NCI-H524 treated with DMSO at 0.1 percent for 48 hours (cell line): ENCODE measurements around the gene IGFBP5.

ENCODE experiments used
- DNase-seq: peaks from one replicate; lab custom pipeline; 2025; lab: John Stamatoyannopoulos, UW

Gene IGFBP5

DNA sequence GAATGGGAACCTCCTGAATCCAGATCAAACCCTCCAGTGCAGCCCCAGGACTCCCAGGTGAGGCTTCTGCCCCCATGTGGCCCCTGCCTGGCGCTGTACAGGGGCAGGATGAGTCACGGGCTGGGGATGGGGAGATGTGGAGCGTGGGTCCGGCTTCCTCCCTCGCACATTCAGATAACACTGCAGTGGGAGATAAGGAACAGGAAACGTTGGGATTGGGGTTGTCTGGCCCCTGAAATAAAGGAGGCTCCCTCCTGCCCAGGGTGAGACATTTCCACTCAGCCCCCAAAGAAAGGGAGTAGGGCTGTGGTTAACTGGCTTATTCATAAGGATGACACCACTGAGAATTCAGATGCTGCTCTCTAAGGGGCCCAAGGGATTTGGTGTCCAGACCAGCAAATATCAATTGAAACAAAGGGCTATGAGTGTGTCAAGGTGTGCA is 30.7 kb downstream of the IGFBP5 start:
- DNase-seq, result no peak

DNA sequence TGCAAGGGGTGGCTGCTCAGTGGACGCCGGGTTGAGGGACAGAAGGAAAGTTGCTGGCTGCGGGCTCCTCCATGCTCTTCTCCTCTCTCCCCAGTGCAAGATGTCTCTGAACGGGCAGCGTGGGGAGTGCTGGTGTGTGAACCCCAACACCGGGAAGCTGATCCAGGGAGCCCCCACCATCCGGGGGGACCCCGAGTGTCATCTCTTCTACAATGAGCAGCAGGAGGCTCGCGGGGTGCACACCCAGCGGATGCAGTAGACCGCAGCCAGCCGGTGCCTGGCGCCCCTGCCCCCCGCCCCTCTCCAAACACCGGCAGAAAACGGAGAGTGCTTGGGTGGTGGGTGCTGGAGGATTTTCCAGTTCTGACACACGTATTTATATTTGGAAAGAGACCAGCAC is 31.5 kb downstream of the IGFBP5 start:
- DNase-seq, result no peak

DNA sequence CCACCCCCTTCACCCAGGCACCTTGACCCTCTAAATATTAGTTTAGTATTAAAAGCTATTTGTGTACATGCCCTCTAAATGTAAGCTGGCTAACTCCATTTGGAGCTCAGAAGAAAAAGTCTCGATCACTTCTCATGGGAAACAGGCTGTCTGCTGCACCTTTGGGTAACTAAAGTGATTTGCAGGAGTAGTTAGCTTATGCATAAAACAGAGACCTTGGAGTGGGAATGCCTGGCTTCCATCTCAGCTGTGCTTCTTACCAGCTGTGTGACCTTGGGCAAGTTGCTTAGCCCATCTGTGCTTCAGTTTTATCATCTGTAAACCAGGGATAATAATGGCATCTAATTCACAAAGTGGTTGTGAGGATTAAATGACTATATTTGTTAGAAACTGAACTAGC is 32.2 kb downstream of the IGFBP5 start:
- DNase-seq, result no peak

DNA sequence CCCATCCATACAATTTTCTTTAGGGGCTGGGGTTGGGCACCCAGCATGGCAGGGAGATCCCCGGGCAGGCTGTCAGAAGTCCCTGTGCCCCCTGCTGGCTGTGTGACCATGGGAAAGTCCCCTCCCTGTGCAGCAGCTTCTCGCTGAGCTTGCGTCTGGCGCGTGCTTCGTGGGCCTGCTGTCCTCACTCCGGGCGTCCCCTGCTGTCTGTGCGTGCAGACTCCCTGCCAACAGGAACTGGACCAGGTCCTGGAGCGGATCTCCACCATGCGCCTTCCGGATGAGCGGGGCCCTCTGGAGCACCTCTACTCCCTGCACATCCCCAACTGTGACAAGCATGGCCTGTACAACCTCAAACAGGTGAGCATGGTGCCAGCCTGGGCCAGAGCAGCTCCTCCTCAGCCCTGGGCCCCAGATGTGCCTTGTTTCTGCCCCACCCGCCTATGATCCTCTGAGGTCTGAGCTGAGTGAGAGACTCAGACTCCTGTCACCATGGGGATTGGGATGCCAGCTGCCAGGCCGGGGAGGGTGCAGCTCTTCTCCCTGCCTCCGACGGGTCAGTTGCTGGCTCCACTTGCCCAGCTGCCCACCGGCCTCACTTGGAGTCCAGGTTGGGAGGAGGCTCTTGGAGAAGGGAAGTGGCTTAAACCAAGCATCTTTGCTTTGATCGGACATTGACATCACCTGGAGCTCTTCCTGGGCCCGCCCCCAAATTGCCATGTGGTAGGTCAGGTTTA is 33.5 kb downstream of the IGFBP5 start:
- no peak for DNase-seq

DNA sequence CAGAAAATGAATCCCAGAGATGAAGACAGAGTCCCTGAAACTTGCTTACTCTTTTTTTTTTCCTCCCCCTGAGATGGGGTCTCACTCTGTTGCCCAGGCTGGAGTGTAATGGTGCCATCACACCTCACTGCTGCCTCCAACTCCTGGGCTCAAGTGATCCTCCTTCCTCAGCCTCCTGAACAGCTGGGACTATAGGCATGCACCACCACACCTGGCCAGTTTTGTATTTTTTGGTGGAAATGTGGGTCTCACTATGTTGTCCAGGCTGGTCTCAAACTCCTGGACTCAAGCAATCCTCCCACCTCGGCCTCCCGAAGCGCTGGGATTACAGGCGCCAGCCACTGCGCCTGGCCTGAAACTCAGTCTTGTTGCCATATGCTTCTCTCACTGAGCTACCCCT is 34.3 kb downstream of the IGFBP5 start:
- DNase-seq, result no peak

DNA sequence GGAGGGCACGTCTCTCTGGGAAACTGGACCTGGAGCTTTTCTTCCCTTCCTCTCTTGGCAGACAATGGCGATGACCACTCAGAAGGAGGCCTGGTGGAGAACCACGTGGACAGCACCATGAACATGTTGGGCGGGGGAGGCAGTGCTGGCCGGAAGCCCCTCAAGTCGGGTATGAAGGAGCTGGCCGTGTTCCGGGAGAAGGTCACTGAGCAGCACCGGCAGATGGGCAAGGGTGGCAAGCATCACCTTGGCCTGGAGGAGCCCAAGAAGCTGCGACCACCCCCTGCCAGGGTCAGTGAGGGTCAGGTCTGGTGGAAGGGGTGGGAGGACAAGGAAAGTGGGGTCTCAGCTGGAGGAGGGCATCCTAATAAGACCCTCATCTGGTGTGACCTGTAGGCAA is 34.9 kb downstream of the IGFBP5 start:
- DNase-seq, result no peak

DNA sequence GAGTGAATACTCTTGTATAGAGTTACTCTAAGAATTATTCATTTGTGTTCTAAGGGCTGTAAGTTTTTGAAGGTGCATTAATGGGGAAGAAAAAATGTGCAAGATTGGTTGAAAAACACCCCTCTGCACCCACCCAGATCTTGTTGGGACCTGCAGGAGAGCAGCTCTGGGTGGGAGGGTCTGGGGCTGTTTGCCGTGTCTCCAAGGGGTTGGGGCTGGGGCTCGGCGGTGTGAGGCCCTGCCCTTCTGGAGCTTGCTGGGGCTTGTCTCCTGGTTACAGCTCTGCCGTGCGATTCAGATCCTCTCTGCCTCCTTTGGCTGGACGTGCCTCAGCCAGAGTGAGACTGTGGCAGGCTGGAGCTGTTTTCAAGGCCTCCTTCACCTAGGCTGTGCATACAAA is 36.1 kb downstream of the IGFBP5 start:
- DNase-seq, result no peak

DNA sequence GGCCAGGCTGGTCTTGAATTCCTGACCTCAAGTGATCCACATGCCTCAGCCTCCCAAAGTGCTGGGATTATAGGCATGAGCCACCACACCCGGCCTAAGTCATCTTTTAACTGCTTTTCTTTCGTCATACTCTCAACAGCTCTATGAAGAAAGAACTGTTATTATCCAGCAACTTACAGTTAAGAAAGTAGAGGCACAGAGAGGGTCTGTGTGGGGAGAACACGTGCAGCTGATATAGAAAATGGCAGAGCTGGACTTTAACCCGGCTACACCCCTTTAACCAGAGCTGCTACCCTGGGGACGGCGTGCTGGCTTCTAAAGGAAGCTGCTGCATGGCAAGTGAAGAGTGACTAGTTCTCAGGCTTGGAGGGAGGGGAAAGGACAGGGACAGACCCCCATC is 36.6 kb downstream of the IGFBP5 start:
- no peak for DNase-seq

DNA sequence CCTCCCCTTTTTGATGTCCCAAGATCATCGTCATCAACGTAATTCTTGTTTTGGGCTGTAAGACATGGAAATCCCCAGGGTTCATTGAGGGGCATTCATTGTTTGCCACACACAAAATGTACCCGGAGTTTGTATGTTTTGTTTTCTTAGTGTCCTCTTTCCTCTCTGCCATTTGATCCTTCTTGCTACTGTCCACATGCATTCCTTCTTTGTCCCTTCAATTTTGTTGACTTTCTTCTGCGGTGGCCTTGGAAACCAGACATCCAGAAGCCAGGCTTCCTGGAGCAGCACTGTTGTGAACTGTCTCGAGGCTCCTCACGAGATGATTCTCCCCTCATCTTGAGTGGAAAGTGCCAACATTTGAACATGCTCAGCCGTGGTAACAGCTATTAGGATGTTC is 37.4 kb downstream of the IGFBP5 start:
- no peak for DNase-seq

DNA sequence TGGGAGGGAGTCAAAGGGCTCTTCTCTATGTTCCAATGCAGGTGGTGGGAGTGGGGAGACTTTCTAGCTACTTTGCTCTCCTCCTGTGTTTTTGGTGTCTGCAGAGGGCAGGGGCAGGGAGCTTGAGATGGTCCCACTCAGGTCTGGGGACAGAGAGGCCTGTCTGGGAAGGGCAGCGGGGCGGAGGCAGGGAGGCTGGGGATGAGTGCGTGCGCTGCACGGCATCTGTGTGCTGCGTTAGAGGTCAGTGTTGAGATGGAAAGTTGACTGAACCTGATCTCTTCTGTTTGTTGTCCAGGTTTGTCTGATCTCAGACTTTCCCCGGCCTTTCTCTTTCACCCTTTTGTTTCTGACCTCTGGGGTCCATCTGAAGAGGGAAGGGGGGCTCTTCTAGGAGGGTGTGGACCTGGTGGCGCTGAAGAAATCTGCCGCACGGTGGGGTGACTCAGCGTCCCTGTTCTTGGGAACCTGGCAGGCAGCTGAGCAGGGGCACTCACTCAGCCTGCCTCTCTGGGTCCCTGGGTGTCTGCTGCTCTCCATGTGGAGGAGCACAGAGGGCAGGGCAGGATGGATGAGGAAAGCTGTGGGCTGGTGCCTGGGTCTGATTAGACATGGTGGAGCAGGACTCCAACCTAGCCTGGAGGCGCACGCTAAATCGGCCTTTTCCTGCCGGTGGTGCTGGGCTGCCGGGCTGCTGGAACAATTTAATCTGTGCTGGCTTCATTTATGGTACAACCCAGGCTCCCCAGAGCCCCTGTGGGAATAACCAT is 38.1 kb downstream of the IGFBP5 start:
- no peak for DNase-seq

DNA sequence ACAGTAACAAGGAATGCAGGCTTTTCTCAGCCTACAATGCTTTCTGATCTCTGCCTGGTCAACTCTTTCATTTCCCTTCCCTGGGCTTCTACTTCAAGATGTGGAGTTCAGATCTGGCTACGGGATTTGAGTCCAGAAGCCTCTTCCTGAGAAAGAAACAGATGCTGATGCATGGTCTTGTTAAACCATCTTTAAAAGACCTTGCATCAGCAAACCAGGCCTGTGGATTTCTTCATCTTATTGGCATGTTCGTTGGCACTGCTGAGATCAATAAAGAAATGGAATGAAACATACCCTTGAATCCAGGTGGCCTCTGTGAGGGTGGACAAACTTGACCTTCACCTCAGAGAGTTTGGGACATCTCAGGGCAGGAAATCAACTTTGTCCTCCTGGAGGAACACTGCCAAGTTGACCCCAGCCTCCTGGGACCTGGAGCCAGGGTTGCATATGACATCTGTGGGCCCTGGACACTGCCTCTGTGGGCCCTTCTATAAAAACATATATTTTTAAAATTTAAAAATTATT is 40.8 kb downstream of the IGFBP5 start:
- DNase-seq, result no peak

DNA sequence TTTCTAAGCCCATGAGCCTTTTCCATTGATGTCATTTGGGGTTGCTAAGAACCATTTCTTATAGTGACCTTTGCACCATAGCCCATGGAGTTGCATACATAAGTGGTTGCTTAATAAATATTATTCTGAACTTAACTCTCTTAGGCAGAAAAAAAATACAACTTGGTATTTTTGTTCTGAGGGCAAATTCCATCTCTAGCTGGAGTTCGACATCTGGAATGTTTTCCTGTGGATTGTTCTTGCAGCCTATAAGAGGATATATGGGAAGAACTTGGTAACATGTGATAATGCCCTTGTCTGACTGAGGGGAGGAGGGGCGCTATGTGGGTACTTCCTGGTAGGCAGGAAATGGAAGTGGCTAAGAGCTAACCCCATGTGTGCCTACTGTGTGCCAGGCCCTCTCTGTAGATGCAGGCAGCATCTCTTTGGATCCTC is 41.4 kb downstream of the IGFBP5 start:
- no peak for DNase-seq

DNA sequence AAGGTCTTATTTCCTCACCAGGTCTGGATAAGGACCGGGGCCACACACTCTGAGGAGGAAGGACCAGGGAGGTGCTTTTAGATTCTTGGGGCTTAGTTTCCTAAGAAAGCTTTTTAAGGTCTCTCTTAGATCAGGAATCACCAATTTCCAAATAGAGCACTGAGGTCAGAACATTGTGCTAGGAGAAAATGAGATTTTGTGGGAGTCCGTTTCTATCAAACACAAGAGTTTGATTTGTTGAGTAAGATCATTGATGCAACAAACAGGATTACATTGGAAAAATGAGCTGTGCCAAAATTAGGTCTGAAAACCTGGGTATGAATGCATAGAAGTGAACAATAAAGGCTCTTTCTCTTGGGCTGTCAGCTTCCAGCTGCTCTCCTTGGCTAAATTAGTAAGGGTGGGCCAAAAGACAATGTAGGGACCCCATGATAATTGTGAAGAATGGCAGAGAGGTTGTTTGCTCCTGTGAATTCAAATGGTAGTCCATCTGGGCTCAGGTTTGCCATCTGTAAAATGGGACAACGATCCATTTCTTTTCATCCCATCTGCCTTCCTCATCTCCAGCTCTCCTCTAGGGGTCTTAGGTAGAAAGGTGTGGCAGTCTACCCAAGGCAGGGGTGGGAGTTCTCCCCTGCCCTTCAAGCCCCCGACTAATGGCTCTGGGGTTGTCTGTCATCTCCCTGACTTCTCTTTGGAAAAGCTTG is 42.1 kb downstream of the IGFBP5 start:
- no peak for DNase-seq

DNA sequence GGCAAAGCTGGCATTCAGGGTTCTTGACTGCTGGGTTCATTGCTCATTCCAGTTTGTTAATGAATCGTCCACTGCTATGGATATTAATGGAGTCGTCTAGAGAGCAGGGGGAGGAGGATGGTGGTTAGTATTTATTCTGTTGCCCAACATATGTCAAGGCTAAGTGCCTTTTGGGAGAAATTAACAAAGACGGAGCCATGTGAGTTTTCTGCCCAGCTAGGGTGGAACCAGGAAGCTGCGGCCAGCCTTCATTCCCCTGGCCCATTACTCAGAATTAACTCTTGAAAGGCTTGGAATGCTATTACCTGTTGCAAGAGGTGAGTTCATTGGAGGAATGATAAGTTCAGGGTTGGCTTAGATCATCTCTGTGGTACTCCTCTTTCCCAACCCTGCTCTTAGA is 42.8 kb downstream of the IGFBP5 start:
- DNase-seq, result no peak

DNA sequence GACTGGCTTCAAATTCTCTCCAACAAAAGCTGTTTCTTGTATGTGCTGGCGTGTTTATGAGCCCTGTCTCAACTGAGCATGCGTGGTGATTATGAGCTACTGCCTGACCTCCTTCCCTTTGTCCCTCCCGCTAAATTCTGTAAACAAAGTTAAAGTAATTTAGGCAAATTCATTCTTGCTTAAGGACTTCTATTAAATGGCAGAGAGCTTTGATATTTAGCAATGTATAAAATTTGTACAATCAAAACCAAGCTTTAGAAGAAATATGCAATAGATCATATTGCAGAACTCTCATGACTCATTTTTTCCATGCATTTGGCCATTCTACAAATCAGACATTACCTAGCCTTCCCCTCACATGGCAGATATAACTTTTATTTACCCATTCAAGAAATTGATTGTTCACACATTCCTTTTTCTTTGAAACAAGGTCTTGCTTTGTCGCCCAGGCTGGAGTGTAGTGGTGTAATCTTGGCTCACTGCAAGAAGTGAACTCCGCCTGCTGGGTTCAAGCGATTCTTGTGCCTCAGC is 43.9 kb downstream of the IGFBP5 start:
- no peak for DNase-seq

DNA sequence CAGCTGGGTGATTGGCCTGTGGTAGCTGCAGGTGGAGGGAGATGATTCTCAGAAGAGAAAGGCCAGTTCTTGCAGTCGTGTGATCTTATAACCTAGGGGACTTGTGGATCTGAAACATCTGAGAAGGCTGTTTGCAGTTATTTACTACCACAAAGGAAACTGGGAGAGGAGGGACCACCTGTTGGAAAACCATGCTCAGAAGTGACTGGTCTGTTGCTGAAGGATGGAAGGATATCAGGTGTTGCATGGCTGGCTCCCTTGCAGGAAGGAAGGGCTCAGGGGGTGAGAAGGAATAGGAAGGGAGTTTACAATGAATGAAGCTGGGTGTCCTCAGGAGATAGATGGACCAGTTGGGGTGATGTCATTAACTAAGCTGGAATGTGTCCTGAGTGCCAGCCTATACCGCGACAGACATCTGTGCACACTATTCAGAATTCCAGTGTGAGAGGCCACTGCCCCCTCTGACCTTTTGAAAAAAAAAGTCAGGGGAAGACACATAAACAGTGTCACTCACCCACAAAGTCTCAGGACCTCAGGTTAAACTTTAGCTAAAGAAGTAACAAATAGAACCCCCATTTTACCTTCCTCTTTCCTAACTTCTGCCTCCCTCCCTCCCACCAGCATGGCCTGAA is 44.6 kb downstream of the IGFBP5 start:
- DNase-seq, result no peak

DNA sequence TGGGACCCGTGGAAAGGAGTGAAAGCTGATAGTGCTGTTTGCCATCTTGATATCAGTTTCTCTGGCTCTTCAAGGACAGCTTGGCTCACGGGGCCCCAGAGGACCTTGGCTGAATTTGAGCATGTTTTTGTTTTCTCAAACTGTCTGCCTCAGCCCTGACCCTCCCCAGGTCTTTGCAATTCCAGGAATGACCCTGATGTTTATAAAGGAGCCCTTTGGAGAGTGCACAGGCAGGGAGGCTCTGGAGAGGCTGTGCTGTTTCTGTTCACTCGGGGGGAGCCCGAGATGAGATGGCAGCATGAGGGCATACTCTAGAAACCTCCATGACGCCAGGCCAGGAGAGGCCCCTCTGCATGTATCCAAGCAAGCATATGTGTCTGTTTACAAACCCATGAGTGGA is 45.8 kb downstream of the IGFBP5 start:
- DNase-seq, result no peak

DNA sequence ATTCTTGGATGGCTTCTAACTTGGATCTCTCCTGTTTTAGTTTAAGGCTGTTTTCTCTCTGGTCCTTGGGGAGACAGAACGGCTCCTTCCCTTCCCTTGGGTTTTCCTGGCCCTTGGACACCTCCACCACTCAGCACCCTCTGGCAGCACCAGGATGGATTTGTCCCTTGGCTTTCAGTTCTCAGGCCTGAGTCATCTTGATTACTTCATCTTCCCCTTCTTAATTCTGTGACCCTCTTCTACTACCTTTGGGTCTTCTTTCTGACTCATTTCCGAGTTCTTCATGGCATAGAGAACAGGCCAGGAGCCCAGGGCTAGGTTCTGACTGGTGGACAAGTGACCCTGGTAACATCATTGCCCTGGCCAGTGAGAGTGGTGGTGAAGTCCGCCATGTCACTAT is 47.2 kb downstream of the IGFBP5 start:
- DNase-seq, result no peak

DNA sequence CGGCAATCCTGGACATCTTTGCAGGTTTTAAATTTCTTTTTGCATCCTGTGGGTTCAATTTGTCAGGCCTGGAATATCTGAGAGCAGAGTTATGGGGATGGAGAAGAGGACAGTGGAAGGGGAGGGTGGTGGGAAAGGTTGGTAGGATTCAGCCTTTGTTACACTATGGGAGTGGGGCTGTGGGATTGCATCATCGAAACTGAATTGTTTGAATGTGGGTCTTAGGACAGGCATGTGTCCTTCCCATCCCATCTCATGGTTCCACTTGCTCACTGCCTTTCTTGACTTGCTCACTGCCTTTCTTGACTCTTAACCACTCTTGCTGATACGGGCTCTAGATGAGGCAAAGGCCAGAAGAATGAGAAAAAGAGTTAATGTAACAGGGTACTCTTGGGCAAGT is 49.2 kb downstream of the IGFBP5 start:
- no peak for DNase-seq

DNA sequence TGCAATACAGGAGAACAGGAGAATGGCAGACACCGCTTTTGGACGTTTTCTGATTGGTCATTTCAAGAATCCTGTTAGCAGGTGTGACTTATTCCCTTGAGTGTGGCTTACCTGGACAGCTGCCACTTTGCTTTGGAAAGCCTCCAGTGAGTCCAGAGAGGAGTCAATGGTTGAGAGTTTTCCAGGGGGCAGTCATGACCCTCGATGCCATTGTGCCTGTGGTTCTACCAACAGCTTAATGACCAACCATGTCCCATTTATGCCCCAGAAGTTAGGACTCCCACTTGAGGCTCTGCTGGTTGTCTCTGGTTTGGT is 49.8 kb downstream of the IGFBP5 start:
- no peak for DNase-seq

DNA sequence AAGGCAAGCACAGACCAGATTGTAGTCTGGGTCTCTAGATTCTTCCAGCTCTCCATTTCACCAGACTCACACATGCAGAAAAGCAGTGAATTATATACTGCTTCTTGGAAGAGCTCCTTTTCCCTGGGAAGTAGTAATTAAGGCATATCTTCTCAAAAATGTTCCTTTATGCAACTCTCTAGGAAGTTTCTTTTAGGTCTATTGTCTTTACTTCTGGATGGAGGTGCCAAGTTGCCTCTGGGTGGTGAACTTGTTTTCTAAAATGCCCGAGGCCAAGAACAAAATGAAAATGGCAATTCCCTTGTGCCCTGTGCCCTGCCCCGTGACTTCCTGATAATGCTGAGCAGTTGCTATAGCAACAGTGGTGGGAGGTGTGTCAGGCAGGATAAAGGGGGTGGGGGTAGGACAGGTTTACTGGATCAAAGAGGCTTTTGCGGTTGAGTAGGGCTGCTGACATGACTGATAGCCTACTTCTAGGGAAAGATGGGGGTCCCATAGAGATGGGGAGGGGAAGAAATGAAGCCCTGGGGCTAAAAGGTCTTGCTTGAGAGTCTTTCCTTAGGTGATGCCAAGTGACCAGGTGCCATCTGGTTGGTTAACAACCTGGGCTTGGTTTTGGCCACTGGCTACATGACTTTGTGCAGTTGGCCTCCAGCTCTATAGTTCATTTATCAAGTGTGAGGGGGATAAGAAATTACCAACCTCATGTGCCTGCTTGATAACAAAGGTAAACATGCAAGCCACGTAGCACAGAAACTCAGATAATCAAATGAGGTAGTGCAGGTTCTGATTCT is 50.3 kb downstream of the IGFBP5 start:
- no peak for DNase-seq
